MCF 10A (cell line): ENCODE measurements around the gene OPCML. TPM values are rescaled to one million over a fixed set of nuclear protein-coding genes. Genes with fewer than 3 reads are reported as not detected.

Experiments used
- BruUV-seq: library from RNA; stranded (reverse); fragments of 400-500 nt; replicated peaks from 2 replicates; lab custom pipeline; 2021; lab: Mats Ljungman, UMichigan
- CTCF ChIA-PET: fragments of 300-600 bp; sonication (Branson Sonifier 250); formaldehyde crosslinking; extraction: SDS; loops from one replicate; lab custom pipeline; 2021; ENCODE audit warnings: antibody characterized with exemption, inconsistent platforms; lab: Yijun Ruan, JAX
- POLR2A ChIA-PET: fragments of 300-600, 350-650 bp; sonication (Branson Sonifier 250); formaldehyde crosslinking; extraction: SDS; loops from one replicate; lab custom pipeline; 2020; ENCODE audit warnings: antibody characterized with exemption, inconsistent platforms; lab: Yijun Ruan, JAX
- DNase-seq: peaks from one replicate; pipeline ENCODE4 v3.0.0-alpha.2; 2018; ENCODE audit not compliant: unreplicated experiment
- H3K27ac Mint-ChIP-seq: one replicate; pipeline ENCODE4 v1.8.0; 2022; ENCODE audit warnings: mild to moderate bottlenecking, low read depth, mixed read lengths; ENCODE audit not compliant: unreplicated experiment
- H3K27me3 Mint-ChIP-seq: one replicate; pipeline ENCODE4 v1.8.0; 2022; ENCODE audit warnings: mixed read lengths; ENCODE audit not compliant: insufficient read depth, unreplicated experiment
- H3K36me3 Mint-ChIP-seq: one replicate; pipeline ENCODE4 v1.8.0; 2022; ENCODE audit warnings: mild to moderate bottlenecking, moderate library complexity, mixed read lengths; ENCODE audit not compliant: insufficient read depth, unreplicated experiment
- H3K4me1 Mint-ChIP-seq: one replicate; pipeline ENCODE4 v1.8.0; 2022; ENCODE audit warnings: mixed read lengths; ENCODE audit not compliant: insufficient read depth, unreplicated experiment
- H3K4me3 Mint-ChIP-seq: one replicate; pipeline ENCODE4 v1.8.0; 2022; ENCODE audit warnings: mild to moderate bottlenecking, moderate library complexity, mixed read lengths; ENCODE audit not compliant: unreplicated experiment
- H3K9me3 Mint-ChIP-seq: one replicate; pipeline ENCODE4 v1.8.0; 2022; ENCODE audit warnings: mixed read lengths; ENCODE audit not compliant: unreplicated experiment
- CTCF ChIP-seq: fragments of 200-600 bp; IDR thresholded peaks from one replicate; pipeline ENCODE4 v1.8.0; 2022; ENCODE audit warnings: antibody characterized with exemption, mild to moderate bottlenecking; ENCODE audit not compliant: unreplicated experiment
- intact Hi-C: fragments of 100-400 bp; cut with micrococcal nuclease; formaldehyde crosslinking; loops from 2 replicates; pipeline ENCODE4 v1.14.1; 2022
- total RNA-seq: library from RNA; stranded (reverse); gene quantifications from 2 replicates; pipeline ENCODE4 v1.2.3, GENCODE V29; 2022

OPCML gene
- total RNA-seq, 1 experiment from 2014 or later = not detected

GRCh38 chr11:132999031-132999430, 533.3 kb downstream of the OPCML start:
- Mint-ChIP-seq H3K36me3 (no peaks in the 10 kb centered on the region), H3K4me3 (no peak overlapping the region), H3K27ac (no peak overlapping the region), H3K9me3 (peaks cover 36% of the 10 kb centered on the region), H3K4me1 (no peaks in the 10 kb centered on the region), H3K27me3 (no peaks in the 10 kb centered on the region)
- BruUV-seq = no TSS peak
- TF ChIP-seq CTCF = no peak
- intact Hi-C loops = no loop called here
- CTCF ChIA-PET = interaction anchor here (0.7 kb wide), 1 partner anchor 19 kb away, joined by 3 read pairs; no protein-coding TSS in a partner anchor
- POLR2A ChIA-PET = no interaction called here
- no peak for DNase-seq

- Mint-ChIP-seq H3K4me3 (no peak overlapping the region), H3K27ac (no peak overlapping the region), H3K36me3 (no peaks in the 10 kb centered on the region), H3K27me3 (no peaks in the 10 kb centered on the region), H3K4me1 (no peaks in the 10 kb centered on the region), H3K9me3 (peaks cover 25% of the 10 kb centered on the region)
- ChIA-PET CTCF (no interaction called here), POLR2A (no interaction called here)
- no peak for TF ChIP-seq CTCF
- BruUV-seq = no TSS peak
- no peak for DNase-seq
- intact Hi-C loops = no loop called here
These were observed 534.9 kb downstream of the OPCML start for GRCh38 chr11:132997396-132997795.

GRCh38 chr11:132994966-132995365, 537.3 kb downstream of the OPCML start:
- no peaks in the 10 kb centered on the region for H3K36me3 Mint-ChIP-seq
- intact Hi-C loops = no loop called here
- no peak for DNase-seq
- H3K4me3 Mint-ChIP-seq = no peak overlapping the region
- no peaks in the 10 kb centered on the region for H3K4me1 Mint-ChIP-seq
- no peaks in the 10 kb centered on the region for H3K27me3 Mint-ChIP-seq
- ChIA-PET CTCF (interaction anchor here (1.6 kb wide), 1 partner anchor 54 kb away, joined by 6 read pairs; no protein-coding TSS in a partner anchor), POLR2A (no interaction called here)
- BruUV-seq = no TSS peak
- no peak overlapping the region for H3K27ac Mint-ChIP-seq
- H3K9me3 Mint-ChIP-seq = peaks cover 30% of the 10 kb centered on the region
- TF ChIP-seq CTCF = no peak

- BruUV-seq = no TSS peak
- DNase-seq = no peak
- ChIA-PET CTCF (interaction anchor here (1.6 kb wide), 1 partner anchor 53 kb away, joined by 6 read pairs; no protein-coding TSS in a partner anchor), POLR2A (no interaction called here)
- TF ChIP-seq CTCF = no peak
- Mint-ChIP-seq H3K4me1 (no peaks in the 10 kb centered on the region), H3K9me3 (peaks cover 40% of the 10 kb centered on the region), H3K27ac (no peak overlapping the region), H3K4me3 (no peak overlapping the region), H3K27me3 (no peaks in the 10 kb centered on the region), H3K36me3 (no peaks in the 10 kb centered on the region)
- intact Hi-C loops = no loop called here
These were observed 538.3 kb downstream of the OPCML start for GRCh38 chr11:132993991-132994502.
